ENCODE data around the gene PPP4R2. TPM values are rescaled to one million over a fixed set of nuclear protein-coding genes. Genes with fewer than 3 reads are reported as not detected.

PPP4R2 gene
- total and polyA plus RNA-seq, 2 of the 4 experiments (the other 2 are of a cell fraction) = 13.5 to 31.4 TPM

DNA sequence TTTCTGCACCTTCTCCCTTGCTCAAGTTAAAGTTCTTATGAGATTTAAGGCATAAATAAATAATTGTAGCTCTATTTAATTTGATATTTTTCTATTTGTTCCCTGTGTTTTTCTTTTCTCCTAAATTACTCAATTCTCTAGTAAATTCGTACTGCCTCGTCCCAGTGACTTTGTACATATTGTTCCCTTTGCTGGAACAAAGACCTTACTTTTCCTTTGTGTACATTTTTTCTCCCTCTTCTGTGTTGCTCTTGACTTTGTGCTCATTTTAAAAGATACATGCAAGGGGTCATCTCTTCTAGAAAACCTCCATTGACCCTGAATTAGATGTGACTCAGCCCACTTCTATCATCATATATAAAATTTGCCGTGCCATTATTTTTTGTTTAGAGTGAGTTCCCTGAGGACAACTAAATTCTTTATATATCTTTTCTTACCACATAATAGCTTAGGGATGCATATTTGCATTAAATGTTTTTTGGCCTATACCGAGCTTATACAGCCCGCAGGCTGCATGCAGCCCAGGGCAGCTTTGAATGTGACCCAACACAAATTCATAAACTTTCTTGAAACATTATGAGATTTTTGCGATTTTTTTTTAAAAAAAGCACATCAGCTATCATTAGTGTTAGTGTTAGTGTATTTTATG is 29.6 kb downstream of the PPP4R2 start:
- Histone ChIP-seq H3K79me1 (ENCODE audit: low read depth in 1 of 2, low read length in 2 of 2) (peaks cover 6 to 67% of the 10 kb centered on the region in 2 experiments; a peak in 2 of 4 replicates), H2BK5ac (ENCODE audit: low read depth, low read length, poor library complexity, severe bottlenecking) (no peak overlapping the region), H3K4me3 (ENCODE audit: insufficient read depth, low read depth, low read length) (no peak overlapping the region), H3K27ac (ENCODE audit: insufficient read depth, low read length) (no peak overlapping the region), H4K8ac (ENCODE audit: low read depth in 2 of 2, low read length in 2 of 2) (no peak overlapping the region), H3K4me2 (ENCODE audit: low read depth, low read length) (no peak overlapping the region), H3K23ac (ENCODE audit: low read depth, low read length) (no peak overlapping the region), H3K4ac (ENCODE audit: low read depth, low read length) (no peak overlapping the region), H4K5ac (ENCODE audit: low read depth, low read length) (no peak overlapping the region), H4K91ac (ENCODE audit: insufficient read depth, low read depth, low read length) (no peak overlapping the region), H3K18ac (ENCODE audit: low read depth, low read length) (no peak overlapping the region), H3K4me1 (ENCODE audit: control insufficient read depth, insufficient read depth, low read length) (peaks cover 12% of the 10 kb centered on the region), H2AFZ (replicated peaks; ENCODE audit: low read length, poor library complexity) (no peak overlapping the region), H3K36me3 (ENCODE audit: control insufficient read depth, insufficient read depth, low read length) (no peaks in the 10 kb centered on the region), H3K9me1 (ENCODE audit: insufficient read depth, low read length) (peaks cover 19% of the 10 kb centered on the region), H3K56ac (ENCODE audit: extremely low read depth, insufficient read depth, low read length) (no peak overlapping the region), H3K27me3 (ENCODE audit: control insufficient read depth, insufficient read depth, low read length) (no peaks in the 10 kb centered on the region), H2AK9ac (replicated peaks; ENCODE audit: low read depth, low read length, poor library complexity) (no peak overlapping the region), H2BK15ac (ENCODE audit: low read depth, low read length) (no peak overlapping the region), H2BK20ac (ENCODE audit: low read depth, low read length) (no peak overlapping the region), H4K20me1 (ENCODE audit: insufficient read depth, low read length) (peaks cover 91% of the 10 kb centered on the region), H3K9me3 (ENCODE audit: control insufficient read depth, insufficient read depth, low read length) (no peaks in the 10 kb centered on the region), H2AK5ac (ENCODE audit: low read depth, low read length) (no peak overlapping the region), H2BK120ac (ENCODE audit: low read depth, low read length) (no peak overlapping the region), H3K9ac (ENCODE audit: low read depth, low read length) (no peak overlapping the region), H3K14ac (replicated peaks; ENCODE audit: low read depth, low read length) (no peak overlapping the region)
- intact Hi-C loops (cut with micrococcal nuclease) = no loop called here
- dilution Hi-C loops (cut with HindIII; ENCODE audit: low sequenced_read_pairs, unreplicated experiment) = no loop called here
- BruUV-seq (replicated peaks) = no TSS peak
- WGBS, 2 experiments (ENCODE audit: extremely low coverage in 2 of 2, insufficient read length in 1 of 2) = no CpG with 5 or more reads among the region's 6 CpGs
- no peak for DNase-seq
- no peak for ATAC-seq (ENCODE audit: low read depth)
- TF ChIP-seq, protein P1, sequence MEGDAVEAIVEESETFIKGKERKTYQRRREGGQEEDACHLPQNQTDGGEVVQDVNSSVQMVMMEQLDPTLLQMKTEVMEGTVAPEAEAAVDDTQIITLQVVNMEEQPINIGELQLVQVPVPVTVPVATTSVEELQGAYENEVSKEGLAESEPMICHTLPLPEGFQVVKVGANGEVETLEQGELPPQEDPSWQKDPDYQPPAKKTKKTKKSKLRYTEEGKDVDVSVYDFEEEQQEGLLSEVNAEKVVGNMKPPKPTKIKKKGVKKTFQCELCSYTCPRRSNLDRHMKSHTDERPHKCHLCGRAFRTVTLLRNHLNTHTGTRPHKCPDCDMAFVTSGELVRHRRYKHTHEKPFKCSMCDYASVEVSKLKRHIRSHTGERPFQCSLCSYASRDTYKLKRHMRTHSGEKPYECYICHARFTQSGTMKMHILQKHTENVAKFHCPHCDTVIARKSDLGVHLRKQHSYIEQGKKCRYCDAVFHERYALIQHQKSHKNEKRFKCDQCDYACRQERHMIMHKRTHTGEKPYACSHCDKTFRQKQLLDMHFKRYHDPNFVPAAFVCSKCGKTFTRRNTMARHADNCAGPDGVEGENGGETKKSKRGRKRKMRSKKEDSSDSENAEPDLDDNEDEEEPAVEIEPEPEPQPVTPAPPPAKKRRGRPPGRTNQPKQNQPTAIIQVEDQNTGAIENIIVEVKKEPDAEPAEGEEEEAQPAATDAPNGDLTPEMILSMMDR (conservative IDR thresholded peaks at IDR 0.05; ENCODE audit: low read depth, low read length) = no peak
- TF ChIP-seq CHD1 (IDR thresholded peaks at IDR 0.05; ENCODE audit: low read depth, low read length) (no peak), SMC3 (IDR thresholded peaks at IDR 0.05; ENCODE audit: low read depth, low read length) (no peak), CEBPB (IDR thresholded peaks at IDR 0.05; ENCODE audit: low read depth, low read length) (no peak), MAFK (IDR thresholded peaks at IDR 0.05; ENCODE audit: low read depth, low read length) (no peak), FOS (IDR thresholded peaks at IDR 0.05; ENCODE audit: low read depth, low read length) (no peak), MXI1 (IDR thresholded peaks at IDR 0.05; ENCODE audit: borderline replicate concordance, low read depth, low read length) (no peak)
- POLR2A ChIA-PET (ENCODE audit: unreplicated experiment) = no interaction called here
- CTCF ChIA-PET = no interaction called here
- in situ Hi-C loops (cut with MboI; ENCODE audit: low sequenced_read_pairs) = no loop called here
